H9 (cell line): ENCODE results near the gene TIMELESS. TPM values are rescaled to one million over a fixed set of nuclear protein-coding genes. Genes with fewer than 3 reads are reported as not detected.

Experiments used
- DNase-seq: peaks from one replicate; pipeline ENCODE4 v3.0.0-alpha.2; 2017
- H2AFZ ChIP-seq: one replicate; pipeline ENCODE4 v1.6.1; 2013; ENCODE audit warnings: mild to moderate bottlenecking, low read length, control low read depth, moderate library complexity
- H2AK5ac ChIP-seq: 2 replicates; pipeline ENCODE4 v1.6.1; 2013; ENCODE audit warnings: low read length, control low read depth, mixed read lengths; ENCODE audit not compliant: insufficient read length
- H2BK120ac ChIP-seq: one replicate; pipeline ENCODE4 v1.6.1; 2013; ENCODE audit warnings: low read depth, mild to moderate bottlenecking, low read length, control low read depth, inconsistent platforms; ENCODE audit not compliant: poor library complexity, severe bottlenecking
- H2BK12ac ChIP-seq: 2 replicates; pipeline ENCODE4 v1.6.1; 2013; ENCODE audit warnings: low read length, control low read depth, mixed read lengths, low read depth; ENCODE audit not compliant: insufficient read length
- H2BK15ac ChIP-seq: 2 replicates; pipeline ENCODE4 v1.6.1; 2013; ENCODE audit warnings: low read depth, low read length, control low read depth
- H2BK20ac ChIP-seq: one replicate; pipeline ENCODE4 v1.6.1; 2013; ENCODE audit warnings: low read depth, mild to moderate bottlenecking, low read length, control low read depth, inconsistent platforms; ENCODE audit not compliant: poor library complexity, severe bottlenecking
- H2BK5ac ChIP-seq: 2 replicates; pipeline ENCODE4 v1.6.1; 2013; ENCODE audit warnings: low read length, control low read depth, mixed read lengths; ENCODE audit not compliant: insufficient read length
- H3K14ac ChIP-seq: 2 replicates; pipeline ENCODE4 v1.6.1; 2013; ENCODE audit warnings: low read length, control low read depth; ENCODE audit not compliant: insufficient read depth
- H3K18ac ChIP-seq: 2 replicates; pipeline ENCODE4 v1.6.1; 2013; ENCODE audit warnings: low read depth, mild to moderate bottlenecking, mixed read lengths, low read length, control low read depth; ENCODE audit not compliant: insufficient read length
- H3K23ac ChIP-seq: 2 replicates; pipeline ENCODE4 v1.6.1; 2013; ENCODE audit warnings: low read length, control low read depth, mixed read lengths, low read depth; ENCODE audit not compliant: insufficient read length
- H3K23me2 ChIP-seq: 2 replicates; pipeline ENCODE4 v1.6.1; 2013; ENCODE audit warnings: low read depth, mild to moderate bottlenecking, mixed read lengths, low read length, control low read depth; ENCODE audit not compliant: insufficient read length, poor library complexity, severe bottlenecking
- H3K27ac ChIP-seq: 2 replicates; pipeline ENCODE4 v1.5.1; 2013; ENCODE audit warnings: low read length, control low read depth, mixed read lengths, low read depth; ENCODE audit not compliant: insufficient read length
- H3K27me3 ChIP-seq: 2 replicates; pipeline ENCODE4 v1.6.1; 2013; ENCODE audit warnings: low read length, control low read depth, inconsistent platforms; ENCODE audit not compliant: insufficient read depth
- H3K4ac ChIP-seq: 2 replicates; pipeline ENCODE4 v1.6.1; 2013; ENCODE audit warnings: low read depth, mild to moderate bottlenecking, control low read depth, inconsistent platforms, low read length, moderate library complexity
- H3K4me1 ChIP-seq: 2 replicates; pipeline ENCODE4 v1.6.1; 2013; ENCODE audit warnings: low read length, control low read depth, inconsistent platforms; ENCODE audit not compliant: insufficient read depth
- H3K4me2 ChIP-seq: 2 replicates; pipeline ENCODE4 v1.6.1; 2013; ENCODE audit warnings: low read length, control low read depth, mixed read lengths; ENCODE audit not compliant: insufficient read length, insufficient read depth
- H3K56ac ChIP-seq: 2 replicates; pipeline ENCODE4 v1.6.1; 2013; ENCODE audit warnings: low read depth, mild to moderate bottlenecking, mixed read lengths, low read length, control low read depth; ENCODE audit not compliant: insufficient read length
- H3K79me1 ChIP-seq: 2 replicates; pipeline ENCODE4 v1.6.1; 2013; ENCODE audit warnings: low read depth, mild to moderate bottlenecking, moderate library complexity, low read length, control low read depth, inconsistent platforms; ENCODE audit not compliant: insufficient read depth, poor library complexity, severe bottlenecking
- H3K79me2 ChIP-seq: 2 replicates; pipeline ENCODE4 v1.6.1; 2013; ENCODE audit warnings: low read length, control low read depth, inconsistent platforms; ENCODE audit not compliant: insufficient read depth
- H3K9ac ChIP-seq: 2 replicates; pipeline ENCODE4 v1.6.1; 2013; ENCODE audit warnings: low read length, control low read depth, mixed read lengths; ENCODE audit not compliant: insufficient read length; ENCODE audit errors: extremely low read depth
- H3K9me3 ChIP-seq: one replicate; pipeline ENCODE4 v1.6.1; 2013; ENCODE audit warnings: low read depth, low read length, inconsistent platforms; ENCODE audit not compliant: control insufficient read depth
- H3T11ph ChIP-seq: one replicate; pipeline ENCODE4 v1.6.1; 2013; ENCODE audit warnings: mild to moderate bottlenecking, low read length, control low read depth, inconsistent platforms
- H4K20me1 ChIP-seq: one replicate; pipeline ENCODE4 v1.6.1; 2013; ENCODE audit not compliant: control insufficient read depth, insufficient read length, insufficient read depth
- H4K5ac ChIP-seq: 2 replicates; pipeline ENCODE4 v1.6.1; 2013; ENCODE audit warnings: low read depth, mild to moderate bottlenecking, mixed read lengths, low read length, control low read depth; ENCODE audit not compliant: insufficient read length
- H4K8ac ChIP-seq: replicated peaks from 2 replicates; pipeline ENCODE4 v1.6.1; 2013; ENCODE audit warnings: low read length, control low read depth, mixed read lengths, low read depth; ENCODE audit not compliant: insufficient read length
- H4K91ac ChIP-seq: 2 replicates; pipeline ENCODE4 v1.6.1; 2013; ENCODE audit warnings: low read depth, mild to moderate bottlenecking, moderate library complexity, mixed read lengths, low read length, control low read depth; ENCODE audit not compliant: insufficient read length
- H3K27ac Mint-ChIP-seq, 3 experiments: 2 replicates in 2 of 3; 3 replicates in 1 of 3; pipeline ENCODE4 v1.8.0; 2020 to 2021; ENCODE audit warnings: mixed read lengths in 3 of 3, mild to moderate bottlenecking in 1 of 3, moderate library complexity in 1 of 3
- H3K27me3 Mint-ChIP-seq: 2 replicates; pipeline ENCODE4 v1.8.0; 2021; ENCODE audit warnings: low read depth, mild to moderate bottlenecking, moderate library complexity, mixed read lengths
- H3K36me3 Mint-ChIP-seq, 3 experiments: 2 replicates in 2 of 3; 3 replicates in 1 of 3; pipeline ENCODE4 v1.8.0; 2020 to 2021; ENCODE audit warnings: low read depth in 3 of 3, mixed read lengths in 3 of 3; ENCODE audit not compliant: insufficient read depth in 1 of 3
- H3K4me1 Mint-ChIP-seq, 2 experiments: 2 replicates each; pipeline ENCODE4 v1.8.0; 2020; ENCODE audit warnings: mixed read lengths in 2 of 2
- H3K4me3 Mint-ChIP-seq, 2 experiments: 2 replicates in 1 of 2; 3 replicates in 1 of 2; pipeline ENCODE4 v1.8.0; 2020 to 2021; ENCODE audit warnings: mild to moderate bottlenecking in 2 of 2, mixed read lengths in 2 of 2, moderate library complexity in 1 of 2
- H3K9me3 Mint-ChIP-seq, 2 experiments: 2 replicates in 1 of 2; 3 replicates in 1 of 2; pipeline ENCODE4 v1.8.0; 2020; ENCODE audit warnings: mild to moderate bottlenecking in 2 of 2, mixed read lengths in 2 of 2, moderate library complexity in 1 of 2
- CTCF ChIP-seq: fragments of 200-600 bp; sonication (generic); conservative IDR thresholded peaks from 3 replicates; pipeline ENCODE4 v1.8.0; 2021; ENCODE audit warnings: antibody characterized with exemption, mild to moderate bottlenecking
- total RNA-seq: library from RNA; stranded (reverse); gene quantifications from 2 replicates; pipeline ENCODE4 v1.2.1, GENCODE V29; 2021

Gene TIMELESS
- total RNA-seq, 1 experiment from 2014 or later = 68.0 TPM

DNA sequence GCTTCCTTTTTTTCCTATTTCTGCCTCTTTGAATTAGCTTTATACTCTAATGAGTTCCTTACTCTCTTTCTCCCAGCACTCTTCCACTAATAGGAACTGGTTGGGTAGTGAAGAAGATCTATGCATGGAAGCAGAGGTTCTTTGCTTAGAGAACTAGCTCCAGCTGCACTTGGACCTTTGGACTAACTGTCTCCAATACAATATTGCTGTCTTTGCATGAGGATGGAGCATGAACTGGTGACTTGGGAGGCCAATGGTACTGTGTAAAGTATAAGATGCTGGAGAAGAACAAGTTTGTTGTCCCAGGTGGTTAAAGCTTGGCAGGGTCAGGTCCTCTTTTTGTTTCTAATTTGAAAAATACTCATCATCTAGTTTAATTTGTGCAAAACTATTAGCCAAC, 41.1 kb upstream of the TIMELESS start:
- Histone ChIP-seq H3K9me3 (no peaks in the 10 kb centered on the region), H2AFZ (no peak overlapping the region), H3K27ac (no peak overlapping the region), H2BK120ac (no peak overlapping the region), H2BK15ac (no peak overlapping the region), H3K4ac (no peak overlapping the region), H2BK20ac (no peak overlapping the region), H3T11ph (no peak overlapping the region), H4K8ac (no peak overlapping the region), H3K27me3 (peaks cover 22% of the 10 kb centered on the region; the same call in 1 of the 2 replicates), H3K56ac (no peak overlapping the region), H4K5ac (no peak overlapping the region), H4K20me1 (no peaks in the 10 kb centered on the region), H3K9ac (no peak overlapping the region), H2AK5ac (no peak overlapping the region), H3K79me1 (no peaks in the 10 kb centered on the region), H3K14ac (no peak overlapping the region), H3K4me1 (no peaks in the 10 kb centered on the region), H2BK5ac (no peak overlapping the region), H3K23me2 (peaks cover 11% of the 10 kb centered on the region), H3K23ac (no peak overlapping the region), H3K79me2 (no peaks in the 10 kb centered on the region), H2BK12ac (no peak overlapping the region), H3K18ac (no peak overlapping the region), H4K91ac (no peak overlapping the region), H3K4me2 (no peak overlapping the region)
- Mint-ChIP-seq H3K4me1 (peaks cover 11 to 13% of the 10 kb centered on the region in 2 experiments), H3K27me3 (peaks cover 61% of the 10 kb centered on the region), H3K9me3 (peaks cover 28 to 30% of the 10 kb centered on the region in 2 experiments), H3K27ac (no peak overlapping the region), H3K4me3 (no peak overlapping the region), H3K36me3 (peaks cover 5 to 10% (median 8%) of the 10 kb centered on the region in 3 experiments; a peak in 5 of 7 replicates)
- no peak for DNase-seq
- TF ChIP-seq CTCF = no peak
